Activated T-helper 9 cell treated with anti-CD3 and anti-CD28 coated beads, Interleukin-2, amount 50 U/mL, for 16 hours (primary cell): ENCODE data around the gene AKAP6.

Experiments used
- DNase-seq: peaks from one replicate; pipeline ENCODE4 v3.0.0-alpha.2; 2020; ENCODE audit warnings: low read depth

Gene AKAP6

GRCh38 chr14:32407130-32407529 lies 78.0 kb downstream of the AKAP6 start:
- no peak for DNase-seq

- DNase-seq = no peak
Measured at GRCh38 chr14:32408018-32408417, 78.9 kb downstream of the AKAP6 start.

DNA sequence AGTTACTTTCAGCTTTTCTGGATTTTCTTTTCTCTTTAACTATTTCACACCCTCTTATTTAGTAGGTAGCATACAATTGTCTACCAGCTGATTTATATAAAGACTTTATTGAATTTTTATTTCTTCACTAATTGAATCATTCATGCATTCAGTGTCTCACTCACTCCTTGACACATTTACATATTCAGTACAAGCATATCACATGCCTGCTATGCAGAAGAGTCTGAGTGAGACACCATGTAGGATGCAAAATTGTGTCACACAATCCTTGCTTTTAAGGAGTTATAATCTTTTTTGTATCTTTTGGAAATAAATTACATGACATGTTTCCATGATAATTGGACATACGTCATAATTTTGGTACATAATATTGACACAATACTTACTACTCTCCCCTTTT lies 83.0 kb downstream of the AKAP6 start:
- DNase-seq = no peak

DNA sequence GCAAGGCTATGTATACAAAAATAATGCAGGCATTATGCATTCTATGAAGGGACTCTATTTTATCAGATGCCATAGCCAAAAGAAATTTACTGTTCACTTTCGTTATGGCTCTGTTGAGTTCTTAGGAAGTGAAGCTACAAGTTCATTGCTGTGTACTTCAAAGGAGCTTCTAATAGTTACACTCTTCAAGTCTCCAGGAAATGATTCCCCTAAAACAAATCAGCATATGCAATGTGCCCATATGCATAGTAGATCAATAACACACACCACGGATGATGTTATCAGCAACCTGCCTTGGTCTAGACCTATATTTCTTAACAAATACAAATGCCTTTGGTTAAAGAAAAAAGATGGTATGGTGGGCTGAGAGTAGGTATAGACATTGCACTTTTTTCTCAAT lies 83.4 kb downstream of the AKAP6 start:
- DNase-seq = no peak

- no peak for DNase-seq
Measured at GRCh38 chr14:32413967-32414640, 85.0 kb downstream of the AKAP6 start.

DNA sequence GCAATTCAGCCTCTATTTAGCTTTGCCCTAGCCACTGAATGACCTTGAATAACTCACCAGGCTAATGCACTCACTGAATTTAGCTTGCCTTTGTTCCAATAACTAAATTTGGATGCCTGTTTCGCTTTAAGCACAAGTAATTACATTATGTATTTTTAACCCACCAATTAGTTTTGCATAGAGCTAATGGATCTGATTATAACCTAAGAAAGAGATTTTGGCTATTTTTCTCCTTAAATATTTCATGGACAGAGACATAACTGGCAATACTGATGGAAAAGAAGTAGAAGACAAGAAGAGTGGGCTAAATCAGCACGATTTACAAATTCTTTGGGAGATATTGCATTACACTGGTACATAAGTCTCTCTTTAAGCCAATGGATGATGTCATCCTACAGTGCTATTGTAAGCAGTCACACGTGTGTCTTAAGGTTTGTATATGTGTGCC lies 85.7 kb downstream of the AKAP6 start:
- DNase-seq = no peak

GRCh38 chr14:32417956-32418552 lies 89.0 kb downstream of the AKAP6 start:
- DNase-seq = no peak

- DNase-seq = no peak
Measured at GRCh38 chr14:32419429-32419828, 90.3 kb downstream of the AKAP6 start.

DNA sequence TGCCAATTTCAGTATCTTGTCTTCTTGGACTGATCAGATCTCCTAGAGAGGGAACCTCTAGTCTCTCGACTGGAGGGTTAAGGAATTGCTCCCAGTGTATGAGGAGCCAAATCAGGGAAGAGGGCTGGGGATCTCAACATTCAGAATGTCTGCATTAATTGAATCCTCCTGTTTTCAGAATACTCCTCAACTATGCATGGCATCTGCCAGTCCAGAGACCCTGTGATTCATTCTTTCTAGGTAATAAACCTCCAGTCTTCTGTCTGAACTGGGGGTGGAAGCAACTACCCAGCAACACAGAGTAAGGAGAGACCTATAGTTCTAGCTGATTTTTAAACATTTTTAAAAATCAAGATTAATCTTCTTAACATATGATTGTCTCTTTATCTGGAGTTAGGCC lies 92.7 kb downstream of the AKAP6 start:
- DNase-seq = no peak

GRCh38 chr14:32422440-32422839 lies 93.3 kb downstream of the AKAP6 start:
- no peak for DNase-seq

- DNase-seq = no peak
Measured at GRCh38 chr14:32426028-32426427, 96.9 kb downstream of the AKAP6 start.

DNA sequence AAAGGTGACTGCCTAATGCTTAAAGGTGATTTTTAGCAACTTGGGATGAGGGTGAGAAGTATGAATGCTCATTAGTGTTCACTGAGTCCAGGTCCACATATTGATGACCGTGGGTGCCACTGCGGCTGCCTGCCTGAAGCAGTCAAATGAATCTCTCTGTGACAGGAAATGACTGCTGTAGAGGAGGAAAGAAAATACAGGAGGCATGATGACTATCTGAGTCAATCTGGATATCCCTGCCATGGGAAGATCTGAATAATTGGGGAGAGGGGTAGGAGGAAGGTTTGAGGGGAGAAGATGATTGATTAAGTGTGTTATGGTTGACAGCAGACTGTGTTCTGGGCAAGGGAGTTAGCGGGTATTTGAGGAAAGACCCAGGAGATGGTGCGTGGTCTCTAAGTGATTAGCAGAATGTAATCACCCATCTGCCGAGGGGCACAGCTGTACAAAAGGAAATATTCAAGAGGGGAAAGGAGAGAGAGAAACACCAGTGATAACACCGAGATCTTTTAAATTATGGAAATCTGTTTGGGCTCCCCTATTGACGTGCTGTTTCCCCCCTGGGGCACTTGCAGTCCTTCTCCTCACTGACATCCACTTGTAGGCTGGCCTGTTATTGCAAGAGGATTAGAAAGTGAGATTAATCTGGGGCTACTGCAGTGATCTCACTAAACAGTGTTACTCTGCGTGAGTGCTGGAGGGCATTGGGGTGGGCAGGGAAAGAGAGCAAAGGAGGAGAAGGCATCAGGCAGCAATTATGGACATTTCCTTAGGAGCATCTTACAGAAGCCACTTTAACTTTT lies 97.7 kb downstream of the AKAP6 start:
- DNase-seq = no peak

DNA sequence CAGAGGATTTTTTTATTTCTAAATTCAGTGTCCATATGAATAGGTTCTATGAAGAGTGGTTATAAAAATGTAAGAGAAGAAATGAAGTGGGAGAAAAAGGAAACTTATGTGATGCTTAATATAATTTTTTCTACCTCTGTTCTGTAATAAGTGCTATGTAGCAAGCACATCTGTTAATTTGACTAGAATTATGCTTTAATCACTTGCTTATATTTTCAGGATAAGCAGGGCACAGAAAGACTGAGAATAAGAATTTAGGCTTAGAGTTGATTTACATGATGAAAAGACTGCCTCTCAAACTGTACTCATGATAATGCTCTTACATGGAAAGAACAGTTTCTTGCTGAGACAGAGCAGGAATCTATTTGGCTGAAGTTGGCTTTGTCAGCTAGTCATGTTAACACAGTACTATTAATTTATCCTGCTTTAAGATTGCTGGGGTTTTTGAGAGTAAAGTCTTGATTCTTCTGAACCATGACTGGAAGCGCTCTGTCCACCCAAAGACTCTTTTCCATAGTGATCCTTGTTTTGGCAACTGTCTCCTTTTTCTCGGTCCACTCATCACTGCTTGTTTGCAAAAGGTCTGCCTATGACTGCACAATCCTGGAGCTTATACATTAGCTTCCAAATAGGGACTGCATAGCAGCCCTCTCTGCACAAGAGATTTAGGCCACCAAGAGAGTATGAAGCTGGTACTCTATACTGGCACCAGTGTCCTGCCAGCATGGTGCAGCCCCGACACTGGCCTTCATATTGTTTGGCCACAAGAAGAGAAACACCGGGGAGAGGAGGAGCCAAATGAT lies 98.8 kb downstream of the AKAP6 start:
- DNase-seq = no peak

DNA sequence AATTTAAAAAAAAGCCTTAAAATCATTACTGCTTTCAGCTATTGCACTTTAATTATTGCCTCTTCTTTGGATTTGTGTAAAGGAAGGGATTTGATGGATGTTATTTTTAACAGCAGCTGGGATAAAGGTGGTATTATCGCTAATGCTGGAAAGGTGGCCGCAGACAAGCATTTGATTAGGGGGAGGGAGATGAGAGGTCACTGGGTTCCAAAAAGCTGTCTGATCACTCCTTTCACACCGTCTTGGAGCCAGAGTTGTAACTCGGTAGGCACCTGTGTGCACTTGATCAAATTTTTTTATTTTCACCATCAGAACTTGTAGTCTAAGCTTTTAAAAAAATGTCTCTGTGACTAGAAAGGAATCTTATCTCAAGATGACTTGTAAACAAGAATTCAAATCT lies 99.8 kb downstream of the AKAP6 start:
- DNase-seq = no peak

DNA sequence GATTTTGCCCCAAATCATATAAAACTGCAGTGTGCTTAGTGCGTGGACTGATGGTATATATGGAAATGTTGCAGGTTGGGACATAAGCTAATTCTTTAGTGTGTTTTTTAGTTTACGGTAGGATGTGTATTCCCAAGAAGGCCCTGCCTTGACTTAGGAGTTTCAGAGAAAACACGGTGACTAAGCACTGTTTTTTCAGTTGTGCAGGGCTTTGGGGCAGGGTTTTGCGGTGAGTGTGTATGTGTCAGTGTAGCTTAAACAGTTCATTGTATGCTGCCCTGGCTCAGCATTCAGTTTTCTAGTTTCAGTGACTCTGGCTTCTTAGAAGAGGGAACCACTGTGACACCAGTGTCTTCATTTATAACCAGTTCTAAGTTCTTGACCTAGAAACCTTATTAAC lies 101.2 kb downstream of the AKAP6 start:
- DNase-seq = no peak

GRCh38 chr14:32432813-32433538 lies 103.9 kb downstream of the AKAP6 start:
- DNase-seq = no peak

DNA sequence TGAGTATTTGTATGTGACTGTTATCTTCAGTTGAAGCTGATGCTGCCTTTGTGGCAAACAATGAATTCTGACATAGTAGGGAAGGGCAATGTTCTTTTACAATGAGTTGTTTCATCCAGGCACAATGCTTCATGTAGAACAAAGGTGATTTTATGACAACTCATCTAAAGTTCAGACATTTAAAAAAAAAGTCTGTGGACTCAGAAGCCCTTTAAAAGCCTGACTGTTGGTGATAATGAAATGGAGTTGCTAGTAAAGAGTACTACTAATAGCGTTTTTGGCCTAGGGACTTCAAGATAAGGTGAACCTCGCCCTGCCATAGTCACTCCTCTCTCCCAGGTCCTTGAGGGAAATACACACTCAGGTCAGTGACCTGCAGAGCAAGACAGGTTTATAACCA lies 105.1 kb downstream of the AKAP6 start:
- no peak for DNase-seq

DNA sequence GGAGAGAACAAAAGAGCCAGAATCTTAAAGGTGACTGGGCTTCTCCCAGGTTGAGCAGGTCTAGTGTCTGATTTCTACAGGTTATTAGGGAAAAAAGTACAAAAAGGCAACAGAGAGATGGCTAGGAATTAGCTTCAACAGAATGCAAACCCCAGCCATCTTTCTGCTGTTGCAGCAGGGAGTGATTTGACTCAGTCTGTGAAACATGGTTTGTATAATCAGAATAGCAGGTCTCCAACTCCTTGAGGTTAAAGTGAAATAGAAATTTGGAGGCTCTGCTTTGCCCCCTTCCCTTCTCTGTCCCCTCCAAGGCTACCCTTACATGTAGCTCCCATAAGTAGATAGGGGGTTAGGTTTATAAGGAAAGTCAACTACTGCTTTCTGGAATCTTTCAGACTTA lies 105.8 kb downstream of the AKAP6 start:
- no peak for DNase-seq

DNA sequence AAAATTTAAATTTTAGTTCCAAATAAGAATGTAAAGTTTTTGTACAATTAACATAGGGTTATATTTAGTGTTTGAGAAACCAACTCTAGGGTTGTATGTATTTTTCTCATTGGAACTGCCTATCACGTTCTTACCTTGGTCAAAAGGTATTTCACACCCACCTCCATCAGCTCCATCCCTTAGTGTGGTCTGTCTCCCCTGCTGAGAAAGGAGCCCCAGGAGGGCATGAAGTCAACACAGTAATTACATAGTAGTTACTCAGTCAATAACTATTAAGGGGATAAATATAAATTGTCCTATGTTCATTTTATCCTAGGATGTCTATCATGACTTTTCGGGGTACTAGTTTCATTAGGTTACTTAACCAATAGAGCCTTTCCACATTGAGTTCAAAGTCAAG lies 106.3 kb downstream of the AKAP6 start:
- DNase-seq = no peak

GRCh38 chr14:32436993-32437392 lies 107.9 kb downstream of the AKAP6 start:
- DNase-seq = no peak

GRCh38 chr14:32438517-32438916 lies 109.4 kb downstream of the AKAP6 start:
- no peak for DNase-seq
